Colonic mucosa (tissue), 4 donors: ENCODE measurements around the gene CHODL. TPM values are rescaled to one million over a fixed set of nuclear protein-coding genes. Genes with fewer than 3 reads are reported as not detected.

ENCODE experiments used
- DNase-seq: peaks from one replicate; pipeline ENCODE4 v3.0.0-alpha.2; 2020
- H3K27ac ChIP-seq: fragments of 200-600 bp; one replicate; pipeline ENCODE4 v1.8.0; 2021
- H3K27me3 ChIP-seq: fragments of 200-600 bp; one replicate; pipeline ENCODE4 v1.8.0; 2021
- H3K36me3 ChIP-seq: fragments of 200-600 bp; one replicate; pipeline ENCODE4 v1.8.0; 2021
- H3K4me1 ChIP-seq: fragments of 200-600 bp; one replicate; pipeline ENCODE4 v1.8.0; 2021; ENCODE audit warnings: mild to moderate bottlenecking
- H3K4me3 ChIP-seq: fragments of 200-600 bp; one replicate; pipeline ENCODE4 v1.8.0; 2021
- H3K9ac ChIP-seq, 2 donors: one replicate each; pipeline ENCODE4 v1.7.0; 2013; ENCODE audit warnings: control low read depth in 2 of 2, low read depth in 2 of 2, low read length in 2 of 2
- H3K9me3 ChIP-seq: fragments of 200-600 bp; one replicate; pipeline ENCODE4 v1.8.0; 2021
- intact Hi-C: fragments of 100-400 bp; cut with DNase I; formaldehyde crosslinking; loops from one replicate; pipeline ENCODE4 v1.14.1; 2022
- total RNA-seq, 2 donors: library from RNA; stranded (reverse); fragmentation: NEBNext Ultra II Directional in 1 of 2; extraction: Animal tissue kit (Norgen Biotek cat#: 25700) in 1 of 2; gene quantifications; one replicate each; pipeline ENCODE4 v1.2.1, GENCODE V29; 2021
- TF ChIP-seq, protein P1 (sequence below): fragments of 200-600 bp; IDR thresholded peaks from one replicate; pipeline ENCODE4 v1.8.0; 2022; ENCODE audit warnings: antibody characterized with exemption, mild to moderate bottlenecking
- donor health status: healthy.
- donor health status: DM: no; HTN: no; CAD: no.
- donor health status: DM: no; HTN: no; CAD: no.

CHODL gene
- total RNA-seq, 2 donors from 2014 or later = 0.52 to 0.53 TPM

- Histone ChIP-seq H3K27ac (no peak overlapping the region), H3K9me3 (no peaks in the 10 kb centered on the region), H3K36me3 (no peaks in the 10 kb centered on the region), H3K27me3 (no peaks in the 10 kb centered on the region), H3K4me3 (no peak overlapping the region), H3K9ac (no peak overlapping the region), H3K4me1 (no peaks in the 10 kb centered on the region)
- TF ChIP-seq, protein P1, sequence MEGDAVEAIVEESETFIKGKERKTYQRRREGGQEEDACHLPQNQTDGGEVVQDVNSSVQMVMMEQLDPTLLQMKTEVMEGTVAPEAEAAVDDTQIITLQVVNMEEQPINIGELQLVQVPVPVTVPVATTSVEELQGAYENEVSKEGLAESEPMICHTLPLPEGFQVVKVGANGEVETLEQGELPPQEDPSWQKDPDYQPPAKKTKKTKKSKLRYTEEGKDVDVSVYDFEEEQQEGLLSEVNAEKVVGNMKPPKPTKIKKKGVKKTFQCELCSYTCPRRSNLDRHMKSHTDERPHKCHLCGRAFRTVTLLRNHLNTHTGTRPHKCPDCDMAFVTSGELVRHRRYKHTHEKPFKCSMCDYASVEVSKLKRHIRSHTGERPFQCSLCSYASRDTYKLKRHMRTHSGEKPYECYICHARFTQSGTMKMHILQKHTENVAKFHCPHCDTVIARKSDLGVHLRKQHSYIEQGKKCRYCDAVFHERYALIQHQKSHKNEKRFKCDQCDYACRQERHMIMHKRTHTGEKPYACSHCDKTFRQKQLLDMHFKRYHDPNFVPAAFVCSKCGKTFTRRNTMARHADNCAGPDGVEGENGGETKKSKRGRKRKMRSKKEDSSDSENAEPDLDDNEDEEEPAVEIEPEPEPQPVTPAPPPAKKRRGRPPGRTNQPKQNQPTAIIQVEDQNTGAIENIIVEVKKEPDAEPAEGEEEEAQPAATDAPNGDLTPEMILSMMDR = no peak
- no peak for DNase-seq
- intact Hi-C loops = no loop called here
Observed at GRCh38 chr21:18285379-18285778, 40.7 kb downstream of the CHODL start.

- Histone ChIP-seq H3K9me3 (no peaks in the 10 kb centered on the region), H3K27ac (no peak overlapping the region), H3K9ac (no peak overlapping the region), H3K4me3 (no peak overlapping the region), H3K27me3 (no peaks in the 10 kb centered on the region), H3K4me1 (no peaks in the 10 kb centered on the region), H3K36me3 (no peaks in the 10 kb centered on the region)
- intact Hi-C loops = no loop called here
- no peak for DNase-seq
- TF ChIP-seq, protein P1 = no peak
Observed at GRCh38 chr21:18289876-18290275, 45.2 kb downstream of the CHODL start.

DNA sequence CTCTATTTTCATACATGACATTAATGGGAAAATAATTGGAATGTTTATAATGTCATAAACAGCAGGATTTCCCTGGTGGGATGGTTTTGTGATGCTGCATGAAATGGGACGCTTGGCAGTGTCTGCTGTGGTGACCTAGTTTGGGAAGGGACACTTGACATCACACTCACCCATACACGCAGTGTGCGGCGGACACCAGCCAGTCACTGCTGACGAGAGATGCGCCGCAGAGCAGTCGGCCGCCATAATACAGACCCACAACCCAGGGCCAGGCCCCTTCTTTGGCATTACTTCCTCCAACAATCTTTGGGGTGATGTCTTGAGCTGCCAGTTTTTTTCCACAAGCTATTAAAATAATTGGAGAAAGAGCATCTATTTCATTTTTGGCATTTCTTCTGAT is 49.5 kb downstream of the CHODL start:
- intact Hi-C loops = no loop called here
- TF ChIP-seq, protein P1 = no peak
- DNase-seq = no peak
- Histone ChIP-seq H3K27me3 (no peaks in the 10 kb centered on the region), H3K9me3 (no peaks in the 10 kb centered on the region), H3K4me3 (no peak overlapping the region), H3K36me3 (no peaks in the 10 kb centered on the region), H3K27ac (no peak overlapping the region), H3K4me1 (no peaks in the 10 kb centered on the region), H3K9ac (no peak overlapping the region)

DNA sequence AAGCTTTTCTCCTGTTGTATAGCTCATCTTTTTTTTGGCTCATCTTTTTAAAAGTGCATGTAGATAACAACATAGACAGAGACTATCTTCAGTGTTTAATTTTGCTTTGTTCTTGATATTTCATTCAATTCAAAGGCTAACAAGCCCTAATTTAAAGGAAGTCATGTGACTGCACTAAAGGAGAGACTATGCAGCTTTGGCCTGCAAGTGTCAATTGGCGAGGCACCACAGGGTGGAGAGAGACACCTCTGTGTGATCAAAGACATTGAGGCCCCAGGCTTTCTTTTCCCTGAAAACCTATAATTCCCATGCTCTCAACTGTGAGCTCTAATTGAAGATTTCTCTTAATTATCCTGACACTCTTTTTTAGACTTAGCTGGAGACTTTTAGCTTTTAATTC is 53.6 kb downstream of the CHODL start:
- Histone ChIP-seq H3K9me3 (no peaks in the 10 kb centered on the region), H3K4me1 (no peaks in the 10 kb centered on the region), H3K27ac (no peak overlapping the region), H3K36me3 (no peaks in the 10 kb centered on the region), H3K27me3 (no peaks in the 10 kb centered on the region), H3K9ac (no peak overlapping the region), H3K4me3 (no peak overlapping the region)
- intact Hi-C loops = no loop called here
- TF ChIP-seq, protein P1 = no peak
- no peak for DNase-seq

Other genes starting within 250 kb of the CHODL start
- not detected for gene TMPRSS15, start 159.0 kb downstream of the CHODL start, total RNA-seq